GM10248 (cell line): ENCODE results near the gene SPPL2C.

Source experiments
- CTCF ChIA-PET: fragments of 300-600 bp; sonication (Branson Sonifier 250); formaldehyde crosslinking; extraction: SDS; loops from one replicate; lab custom pipeline; 2021; ENCODE audit warnings: antibody characterized with exemption; lab: Yijun Ruan, JAX
- POLR2A ChIA-PET: fragments of 350-650 bp; sonication (Branson Sonifier 250); formaldehyde crosslinking; extraction: SDS; loops from one replicate; lab custom pipeline; 2020; ENCODE audit warnings: antibody characterized with exemption; lab: Yijun Ruan, JAX
- DNase-seq: peaks from one replicate; pipeline ENCODE4 v3.0.0; 2012; ENCODE audit errors: extremely low spot score
- TF ChIP-seq, protein P1 (sequence below): IDR thresholded peaks from 2 replicates; pipeline ENCODE4 v1.5.1; 2012; ENCODE audit warnings: mild to moderate bottlenecking, low read depth; ENCODE audit errors: extremely low read depth, missing control alignments, control extremely low read depth

SPPL2C gene

DNA sequence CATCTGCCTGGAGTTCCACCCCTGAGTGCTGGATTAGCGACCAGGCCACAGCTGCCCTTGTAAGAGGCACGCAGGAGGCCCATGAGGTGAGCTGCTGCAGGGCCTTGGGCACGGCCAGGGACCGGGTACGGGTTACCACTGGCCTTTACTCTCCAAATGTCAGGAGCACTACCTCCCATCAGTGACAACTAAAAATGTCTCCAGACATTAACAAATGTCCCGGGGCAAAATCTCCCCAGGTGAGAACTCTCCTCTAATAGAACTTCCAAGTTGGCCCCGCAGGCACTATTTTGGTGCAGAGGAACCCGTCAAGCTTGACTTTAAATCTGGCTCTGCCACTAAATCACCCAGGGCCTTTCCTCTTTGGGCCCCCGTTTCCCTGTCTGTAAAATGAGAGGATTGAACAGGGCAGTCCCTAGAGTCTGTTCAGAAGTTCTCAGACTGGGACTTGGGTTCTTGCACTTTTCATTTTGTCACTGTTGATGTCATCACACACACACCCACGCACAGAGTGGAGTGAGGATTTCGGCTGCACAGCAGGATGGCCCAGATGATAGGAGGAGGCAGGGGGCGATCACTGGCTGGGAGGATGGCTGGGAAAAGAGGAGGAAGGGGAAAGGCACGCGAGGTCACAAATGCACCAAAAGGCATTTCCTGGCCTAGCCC, 25.1 kb downstream of the SPPL2C start:
- TF ChIP-seq, protein P1, sequence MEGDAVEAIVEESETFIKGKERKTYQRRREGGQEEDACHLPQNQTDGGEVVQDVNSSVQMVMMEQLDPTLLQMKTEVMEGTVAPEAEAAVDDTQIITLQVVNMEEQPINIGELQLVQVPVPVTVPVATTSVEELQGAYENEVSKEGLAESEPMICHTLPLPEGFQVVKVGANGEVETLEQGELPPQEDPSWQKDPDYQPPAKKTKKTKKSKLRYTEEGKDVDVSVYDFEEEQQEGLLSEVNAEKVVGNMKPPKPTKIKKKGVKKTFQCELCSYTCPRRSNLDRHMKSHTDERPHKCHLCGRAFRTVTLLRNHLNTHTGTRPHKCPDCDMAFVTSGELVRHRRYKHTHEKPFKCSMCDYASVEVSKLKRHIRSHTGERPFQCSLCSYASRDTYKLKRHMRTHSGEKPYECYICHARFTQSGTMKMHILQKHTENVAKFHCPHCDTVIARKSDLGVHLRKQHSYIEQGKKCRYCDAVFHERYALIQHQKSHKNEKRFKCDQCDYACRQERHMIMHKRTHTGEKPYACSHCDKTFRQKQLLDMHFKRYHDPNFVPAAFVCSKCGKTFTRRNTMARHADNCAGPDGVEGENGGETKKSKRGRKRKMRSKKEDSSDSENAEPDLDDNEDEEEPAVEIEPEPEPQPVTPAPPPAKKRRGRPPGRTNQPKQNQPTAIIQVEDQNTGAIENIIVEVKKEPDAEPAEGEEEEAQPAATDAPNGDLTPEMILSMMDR: no peak
- DNase-seq: no peak
- ChIA-PET POLR2A (no interaction called here), CTCF (interaction anchor here (1.4 to 2.2 kb wide), 3 partner anchors 9 to 38 kb away, joined by 3 to 7 read pairs (median 4); no protein-coding TSS in a partner anchor)

DNA sequence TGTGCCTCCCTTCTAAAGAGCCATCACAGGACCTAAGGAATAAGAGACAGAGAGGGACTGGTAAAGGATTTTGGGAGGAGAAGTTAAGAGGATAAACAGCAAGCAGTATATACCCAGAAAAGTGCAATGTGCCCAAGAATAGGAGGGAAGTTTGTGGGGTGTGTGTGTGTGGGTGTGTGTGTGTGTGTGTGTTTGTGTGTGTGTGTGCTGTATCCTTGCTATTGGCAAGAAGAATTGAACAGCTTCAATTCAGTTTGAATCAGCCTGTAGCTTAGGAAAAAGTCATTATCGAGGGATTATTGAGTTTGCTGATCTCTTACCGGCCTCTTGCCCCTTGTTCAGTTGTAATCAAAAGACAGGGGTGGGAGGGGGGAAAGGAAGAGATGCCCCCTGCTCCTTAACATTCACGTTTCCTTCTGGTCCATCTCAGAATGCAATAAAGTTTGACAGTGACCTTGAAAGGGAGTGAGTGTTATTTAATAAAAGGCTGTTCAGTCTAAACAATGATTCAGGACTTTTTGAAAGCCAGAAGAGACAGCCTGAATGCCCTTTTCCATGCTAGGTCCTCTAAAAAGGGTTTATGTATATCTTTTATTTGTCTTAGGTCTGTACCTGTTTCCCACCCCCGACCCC, 25.8 kb downstream of the SPPL2C start:
- TF ChIP-seq, protein P1: no peak
- no peak for DNase-seq
- ChIA-PET CTCF (interaction anchor here (1.4 to 2.2 kb wide), 2 partner anchors 18 to 39 kb away, joined by 4 to 7 read pairs; no protein-coding TSS in a partner anchor), POLR2A (no interaction called here)

DNA sequence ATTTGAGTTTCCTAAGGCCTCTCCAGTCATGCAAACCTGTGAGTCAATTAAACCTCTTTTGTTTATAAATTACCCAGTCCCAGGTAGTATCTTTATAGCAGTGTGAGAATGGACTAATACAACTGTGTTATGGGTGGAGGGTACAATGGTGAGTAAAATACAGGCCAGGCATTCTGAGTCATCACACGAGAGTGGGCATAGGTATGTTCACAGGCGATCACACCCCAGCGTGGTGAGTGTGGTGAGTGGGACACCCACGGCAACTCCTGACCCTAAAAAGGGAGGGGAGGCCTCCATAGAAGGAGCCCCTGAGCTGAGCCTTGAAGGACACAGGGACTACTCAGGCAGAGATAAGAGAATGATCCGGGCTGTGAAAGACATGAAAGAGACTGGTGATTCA, 27.0 kb downstream of the SPPL2C start:
- TF ChIP-seq, protein P1: no peak
- no peak for DNase-seq
- ChIA-PET POLR2A (no interaction called here), CTCF (interaction anchor here (1.2 kb wide), 1 partner anchor 232 kb away, joined by 3 read pairs; no protein-coding TSS in a partner anchor)

DNA sequence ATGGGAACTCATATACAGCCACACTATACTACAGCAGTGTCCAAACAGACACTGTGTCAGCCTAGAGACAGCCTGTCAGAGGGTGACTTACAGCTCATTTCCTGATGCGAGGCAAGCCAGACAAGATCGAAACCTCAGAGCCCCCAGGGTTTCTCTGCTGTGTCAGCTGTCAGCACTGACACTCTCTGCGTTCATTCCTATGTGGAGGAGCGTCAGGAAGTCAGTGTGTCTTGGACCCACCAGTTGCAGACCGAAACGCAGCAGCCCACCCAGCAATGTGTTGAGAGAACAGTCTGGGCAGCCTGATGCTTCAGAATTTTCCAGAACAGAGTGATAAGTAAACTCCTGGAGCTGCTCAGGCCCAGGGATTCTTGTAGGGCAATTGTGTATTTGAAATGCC, 29.0 kb downstream of the SPPL2C start:
- CTCF ChIA-PET: interaction anchor here (1.0 to 1.9 kb wide), 2 partner anchors 20 to 22 kb away, joined by 4 to 5 read pairs; no protein-coding TSS in a partner anchor
- no peak for DNase-seq
- POLR2A ChIA-PET: no interaction called here
- TF ChIP-seq, protein P1: no peak

DNA sequence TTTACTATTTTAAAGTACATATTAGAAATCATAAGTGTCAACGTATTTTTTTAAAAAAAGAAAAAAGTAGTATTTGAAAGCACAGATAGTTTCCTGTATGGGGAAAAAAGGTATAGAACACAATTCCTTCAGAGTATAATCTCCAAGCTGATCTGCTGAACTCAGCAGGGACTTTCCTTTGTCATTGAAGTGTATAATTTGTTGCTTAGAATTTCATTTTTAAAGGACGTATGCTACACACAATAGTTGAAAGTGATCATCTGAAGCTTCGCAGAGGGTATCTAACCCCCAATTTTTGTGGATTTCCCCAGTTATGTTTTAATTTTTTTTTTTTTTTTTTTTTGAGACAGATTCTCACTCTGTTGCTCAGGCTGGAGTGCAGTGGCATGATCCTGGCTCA, 29.5 kb downstream of the SPPL2C start:
- TF ChIP-seq, protein P1: no peak
- ChIA-PET CTCF (interaction anchor here (1.0 kb wide), 1 partner anchor 22 kb away, joined by 4 read pairs; no protein-coding TSS in a partner anchor), POLR2A (interaction anchor here (0.7 kb wide), 1 partner anchor 1521 kb away, joined by 4 read pairs; no protein-coding TSS in a partner anchor)
- DNase-seq: no peak

DNA sequence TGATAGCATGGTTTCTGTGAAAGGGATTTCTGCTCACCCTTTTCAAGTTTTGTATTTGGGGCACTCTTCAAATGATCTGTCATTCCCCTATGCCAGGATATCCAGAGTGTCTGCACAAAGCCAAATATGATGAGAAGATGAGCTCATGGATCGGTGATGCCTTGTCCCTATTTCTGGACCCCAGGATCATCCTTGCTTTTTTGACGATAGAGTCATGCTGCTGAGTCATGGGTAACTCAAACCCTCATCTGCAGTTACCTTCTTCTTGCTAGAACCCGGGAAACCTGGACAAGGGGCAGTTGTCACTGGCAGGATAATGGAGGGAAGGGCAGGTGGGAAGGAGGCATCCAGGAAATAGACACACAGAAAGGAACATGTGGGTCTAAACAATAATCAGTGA, 31.9 kb downstream of the SPPL2C start:
- TF ChIP-seq, protein P1: no peak
- POLR2A ChIA-PET: no interaction called here
- CTCF ChIA-PET: interaction anchor here (0.8 to 1.4 kb wide), 3 partner anchors 17 to 45 kb away, joined by 3 to 4 read pairs (median 3); no protein-coding TSS in a partner anchor
- DNase-seq: no peak
